NCI-H446 treated with DMSO at 0.1 percent for 48 hours (cell line): ENCODE data around the gene TMC8.
"Not testable (repeated sequence)": the region's sequence is repeated elsewhere in the genome, so short reads cannot be mapped to it uniquely, and the experiment has no call there.

ENCODE experiments used
- DNase-seq: peaks from one replicate; lab custom pipeline; 2025; lab: John Stamatoyannopoulos, UW

The TMC8 gene

DNA sequence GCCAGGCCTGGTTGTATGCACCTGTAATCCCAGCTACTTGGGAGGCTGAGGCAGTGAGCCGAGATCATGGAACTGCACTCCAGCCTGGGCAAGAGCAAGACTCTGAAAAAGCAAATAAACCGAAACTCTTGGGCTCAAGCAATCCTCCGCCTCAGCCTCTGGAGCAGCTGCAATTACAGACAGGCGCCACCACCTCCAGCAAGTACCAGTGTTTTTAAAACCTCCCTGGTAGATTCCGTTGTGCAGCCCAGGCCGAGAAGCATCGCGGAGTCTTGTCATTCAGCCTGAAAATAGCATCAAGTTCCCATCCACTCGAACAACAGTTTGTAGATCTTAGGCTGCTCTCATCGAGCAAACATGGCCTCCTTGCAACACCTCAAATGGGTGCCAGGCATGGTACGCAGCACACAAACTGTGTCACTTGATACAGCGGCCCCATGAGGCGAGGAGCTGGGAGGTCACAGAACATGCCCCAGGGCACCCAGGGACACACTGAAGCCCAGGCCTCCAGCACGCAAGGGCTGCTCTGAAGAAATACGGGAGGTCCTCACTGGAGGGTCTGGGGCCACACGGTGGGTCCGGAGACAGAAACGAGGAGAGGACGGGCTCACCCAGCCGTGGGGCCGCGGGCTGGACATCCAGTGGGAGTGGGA lies 20.1 kb upstream of the TMC8 start:
- no peak for DNase-seq

DNA sequence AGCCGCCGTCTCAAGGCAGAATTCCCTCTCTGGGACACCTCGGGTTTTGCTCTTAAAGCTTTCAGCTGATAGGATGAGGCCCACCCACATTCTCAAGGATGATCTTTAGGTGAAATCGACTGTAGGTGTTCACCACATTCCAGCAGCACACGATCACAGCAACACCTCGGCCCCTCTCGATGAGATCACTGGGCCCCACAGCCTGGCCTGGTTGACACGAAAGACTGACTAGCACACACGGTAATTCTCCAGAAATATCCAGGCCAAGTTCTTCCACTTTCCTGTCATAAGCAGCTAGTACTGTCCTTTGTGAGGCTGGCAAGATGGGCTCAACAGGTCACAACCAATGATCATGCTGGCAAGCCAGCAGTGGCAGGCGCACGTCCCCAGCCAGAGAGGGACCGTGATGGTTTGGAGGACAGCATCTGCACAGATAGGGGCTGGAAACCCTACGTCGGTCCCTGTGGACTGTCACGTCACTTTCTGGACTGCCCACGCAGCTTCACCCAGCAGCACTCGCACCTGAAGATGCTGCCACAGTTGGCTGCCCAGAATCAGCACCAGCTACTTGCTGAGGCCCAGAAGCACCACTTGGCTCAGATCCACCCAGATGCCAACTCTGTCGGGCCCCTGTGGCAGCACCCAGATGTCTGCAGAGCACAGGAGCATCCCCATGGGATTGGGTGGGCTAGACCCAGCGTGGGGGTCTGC lies 19.4 kb upstream of the TMC8 start:
- no peak for DNase-seq

DNA sequence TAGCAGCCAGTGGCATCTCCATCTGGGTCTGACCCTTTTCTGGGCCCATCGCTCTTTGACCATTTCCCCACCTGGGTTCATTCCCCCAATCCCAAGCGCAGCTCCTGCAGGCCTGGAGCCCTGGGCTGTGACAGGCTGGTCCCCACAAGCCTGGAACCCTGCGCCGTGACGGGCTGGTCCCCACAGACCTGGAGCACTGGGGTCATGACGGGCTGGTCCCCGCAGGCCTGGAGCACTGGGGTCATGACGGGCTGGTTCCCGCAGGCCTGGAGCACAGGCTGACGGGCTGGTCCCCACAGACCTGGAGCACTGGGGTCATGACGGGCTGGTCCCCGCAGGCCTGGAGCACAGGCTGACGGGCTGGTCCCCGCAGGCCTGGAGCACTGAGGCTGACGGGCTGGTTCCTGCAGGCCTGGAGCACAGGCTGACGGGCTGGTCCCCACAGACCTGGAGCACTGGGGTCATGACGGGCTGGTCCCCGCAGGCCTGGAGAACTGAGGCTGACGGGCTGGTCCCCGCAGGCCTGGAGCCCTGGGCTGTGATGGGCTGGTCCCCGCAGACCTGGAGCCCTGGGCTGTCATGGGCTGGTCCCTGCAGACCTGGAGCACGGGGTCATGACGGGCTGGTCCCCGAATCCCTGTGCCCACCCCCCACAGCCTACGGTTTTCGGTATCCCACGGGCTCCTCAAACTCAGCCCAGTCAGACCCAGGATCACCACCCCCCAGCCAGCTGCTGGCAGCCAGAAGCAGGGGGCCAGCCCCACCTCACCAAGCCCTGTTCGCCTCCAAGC lies 18.6 kb upstream of the TMC8 start:
- DNase-seq = no peak

DNA sequence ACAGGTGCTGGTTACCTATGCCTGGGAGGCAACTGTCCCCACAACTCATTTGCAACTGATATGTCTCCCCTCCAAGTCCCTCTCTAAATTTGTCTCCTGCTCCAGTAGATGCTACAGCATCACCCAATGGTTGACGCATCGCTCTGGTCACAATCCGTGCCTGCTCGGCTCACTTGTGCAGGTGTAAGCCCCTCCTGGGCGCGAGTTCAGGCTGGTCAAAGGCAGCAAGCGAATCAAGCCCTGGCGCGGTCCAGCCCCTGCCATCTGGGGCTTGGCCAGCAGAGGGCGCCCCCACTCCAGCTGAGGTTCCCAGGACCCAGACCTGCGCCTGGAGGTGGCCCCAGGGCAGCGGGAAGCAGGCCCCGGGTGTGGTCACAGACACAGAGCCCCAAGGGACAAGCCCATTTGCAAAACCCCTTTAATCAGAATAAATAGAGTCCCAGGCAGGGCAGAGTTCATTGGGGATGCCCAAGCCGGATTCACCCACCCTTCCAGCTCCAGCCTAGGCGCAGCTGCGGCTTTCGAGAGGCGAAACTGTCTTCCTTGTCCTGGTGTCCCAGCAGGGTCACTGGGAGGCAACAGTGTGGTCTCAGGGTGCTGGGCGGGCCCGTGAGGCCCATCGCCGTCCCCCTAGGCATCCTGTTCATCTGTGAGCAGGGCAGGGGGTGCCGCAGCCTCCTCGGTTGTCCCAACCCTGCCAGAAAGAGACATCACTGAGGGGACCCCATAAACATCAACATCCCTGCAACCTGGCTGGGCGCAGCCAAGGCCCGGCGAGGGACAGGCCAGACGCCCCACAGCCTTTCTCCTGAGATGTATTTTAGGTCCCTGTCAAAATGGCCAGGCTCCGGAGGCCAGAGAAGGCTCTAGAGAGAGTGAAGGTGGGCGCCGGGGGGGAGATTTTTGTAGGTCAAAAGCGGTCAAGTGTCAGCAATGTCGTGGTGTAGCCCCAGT lies 17.8 kb upstream of the TMC8 start:
- DNase-seq = peak; percentile 5

DNA sequence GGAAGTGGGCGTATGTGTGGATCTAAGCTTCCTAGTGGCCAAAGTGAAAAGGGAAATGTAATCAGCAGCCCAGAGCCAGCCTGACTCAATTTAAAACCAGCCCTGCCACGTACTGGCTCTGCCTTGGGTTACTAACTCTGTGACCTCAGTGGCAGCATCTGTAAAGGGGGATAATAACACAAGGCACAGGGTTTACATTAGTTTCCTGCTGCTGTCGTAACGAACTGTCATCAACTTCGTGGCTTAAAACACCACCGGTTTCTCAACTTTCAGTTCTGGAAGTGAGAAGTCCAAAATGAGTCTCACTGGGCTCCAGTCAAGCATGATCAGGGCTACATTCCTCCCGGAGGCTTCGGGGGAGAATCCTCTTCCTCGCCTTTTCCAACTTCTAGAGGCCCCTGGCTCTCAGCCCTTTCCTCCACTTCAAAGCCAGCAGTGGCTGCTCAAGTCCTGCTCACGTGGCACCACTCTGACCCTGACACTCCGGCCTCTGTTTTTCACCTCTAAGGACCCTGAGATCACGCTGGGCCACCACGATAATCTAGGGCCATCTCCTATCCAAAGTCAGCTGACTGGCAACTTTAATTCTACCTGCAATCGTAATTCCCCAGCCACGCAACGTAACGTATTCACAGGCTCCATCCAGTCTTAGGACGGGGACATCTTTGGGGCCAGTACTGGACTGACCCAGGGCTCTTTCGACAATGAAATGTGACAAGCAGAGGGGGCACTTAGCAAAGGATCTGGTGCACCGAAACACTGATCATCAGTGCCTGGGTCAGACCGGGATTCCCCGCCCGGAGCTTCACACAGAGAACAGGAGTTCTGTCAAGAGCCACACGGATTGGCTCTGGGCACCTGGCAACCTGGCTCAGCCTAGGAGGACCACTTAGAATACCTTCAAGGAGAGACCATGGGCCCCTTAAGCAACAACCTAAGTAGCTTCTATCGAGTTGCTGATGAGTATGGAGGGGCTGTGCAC lies 16.5 kb upstream of the TMC8 start:
- DNase-seq = no peak

DNA sequence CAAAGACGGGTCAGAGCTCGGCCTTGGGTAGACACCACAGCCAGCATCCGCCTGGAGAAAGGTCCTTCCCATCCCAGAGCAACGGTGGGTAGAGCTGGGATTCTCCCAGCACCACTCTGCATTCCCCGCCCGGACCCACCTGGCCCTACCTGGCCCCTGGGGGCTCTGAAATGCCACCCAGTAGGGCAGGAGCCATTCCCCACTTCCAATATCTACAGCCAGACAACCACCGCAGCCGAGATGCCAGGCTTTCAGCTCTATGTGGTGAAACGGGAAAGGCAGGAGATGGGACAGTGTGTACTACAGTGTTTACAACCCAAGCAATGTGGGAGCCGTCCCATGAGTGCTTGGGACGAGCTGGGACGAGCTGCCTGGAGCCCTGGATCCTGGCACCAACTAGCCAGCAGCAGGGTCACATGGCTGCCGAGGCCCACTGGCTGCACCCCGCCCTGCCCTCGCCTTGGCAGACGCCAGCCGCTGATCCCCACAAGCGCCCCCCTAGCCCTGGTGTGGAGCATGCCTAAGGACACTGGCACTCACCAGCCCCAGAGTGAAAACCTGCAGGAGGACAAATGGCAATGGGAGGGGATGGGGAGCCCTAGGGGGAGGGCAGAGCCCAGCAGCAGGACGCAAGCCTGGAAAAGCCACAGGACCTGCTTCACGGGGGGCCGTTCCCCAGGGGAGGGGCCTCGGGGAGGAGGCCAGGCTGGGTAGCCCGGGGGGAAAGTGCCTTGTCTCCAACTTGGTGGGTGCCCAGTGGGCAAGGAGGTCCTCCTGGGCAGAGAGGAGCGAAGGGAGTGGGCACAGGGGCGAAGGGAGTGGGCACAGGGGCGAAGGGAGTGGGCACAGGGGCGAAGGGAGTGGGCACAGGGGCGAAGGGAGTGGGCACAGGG lies 15.5 kb upstream of the TMC8 start:
- DNase-seq = no peak

DNA sequence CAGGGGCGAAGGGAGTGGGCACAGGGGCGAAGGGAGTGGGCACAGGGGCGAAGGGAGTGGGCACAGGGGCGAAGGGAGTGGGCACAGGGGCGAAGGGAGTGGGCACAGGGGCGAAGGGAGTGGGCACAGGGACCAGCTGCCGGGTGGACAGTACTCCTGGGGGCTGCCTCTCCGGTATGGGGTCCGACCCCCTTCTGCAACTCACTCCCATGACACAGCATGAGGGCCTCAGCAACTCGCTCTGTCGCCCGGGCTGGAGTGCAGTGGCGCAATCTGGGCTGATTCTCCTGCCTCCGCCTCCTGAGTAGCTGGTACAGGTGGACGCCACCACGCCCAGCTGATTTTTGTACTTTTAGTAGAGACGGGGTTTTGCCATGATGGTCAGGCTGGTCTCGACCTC lies 14.8 kb upstream of the TMC8 start:
- DNase-seq = not testable (repeated sequence)

DNA sequence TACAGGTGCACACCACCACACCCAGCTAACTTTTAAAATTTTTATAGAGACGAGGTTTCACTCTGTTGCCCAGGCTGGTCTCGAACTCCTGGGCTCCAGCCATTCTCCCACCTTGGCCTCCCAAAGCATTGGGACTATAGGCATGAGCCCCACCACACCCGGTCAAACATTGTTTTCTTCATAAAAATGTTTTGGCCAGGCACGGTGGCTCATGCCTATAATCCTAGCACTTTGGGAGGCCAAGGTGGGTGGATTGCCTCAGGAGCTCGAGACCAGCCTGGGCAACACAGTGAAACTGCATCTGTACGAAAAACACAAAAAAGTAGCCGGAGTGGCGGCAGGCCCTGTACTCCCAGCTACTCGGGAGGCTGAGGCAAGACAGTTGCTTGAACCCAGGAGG lies 14.2 kb upstream of the TMC8 start:
- DNase-seq = no peak

DNA sequence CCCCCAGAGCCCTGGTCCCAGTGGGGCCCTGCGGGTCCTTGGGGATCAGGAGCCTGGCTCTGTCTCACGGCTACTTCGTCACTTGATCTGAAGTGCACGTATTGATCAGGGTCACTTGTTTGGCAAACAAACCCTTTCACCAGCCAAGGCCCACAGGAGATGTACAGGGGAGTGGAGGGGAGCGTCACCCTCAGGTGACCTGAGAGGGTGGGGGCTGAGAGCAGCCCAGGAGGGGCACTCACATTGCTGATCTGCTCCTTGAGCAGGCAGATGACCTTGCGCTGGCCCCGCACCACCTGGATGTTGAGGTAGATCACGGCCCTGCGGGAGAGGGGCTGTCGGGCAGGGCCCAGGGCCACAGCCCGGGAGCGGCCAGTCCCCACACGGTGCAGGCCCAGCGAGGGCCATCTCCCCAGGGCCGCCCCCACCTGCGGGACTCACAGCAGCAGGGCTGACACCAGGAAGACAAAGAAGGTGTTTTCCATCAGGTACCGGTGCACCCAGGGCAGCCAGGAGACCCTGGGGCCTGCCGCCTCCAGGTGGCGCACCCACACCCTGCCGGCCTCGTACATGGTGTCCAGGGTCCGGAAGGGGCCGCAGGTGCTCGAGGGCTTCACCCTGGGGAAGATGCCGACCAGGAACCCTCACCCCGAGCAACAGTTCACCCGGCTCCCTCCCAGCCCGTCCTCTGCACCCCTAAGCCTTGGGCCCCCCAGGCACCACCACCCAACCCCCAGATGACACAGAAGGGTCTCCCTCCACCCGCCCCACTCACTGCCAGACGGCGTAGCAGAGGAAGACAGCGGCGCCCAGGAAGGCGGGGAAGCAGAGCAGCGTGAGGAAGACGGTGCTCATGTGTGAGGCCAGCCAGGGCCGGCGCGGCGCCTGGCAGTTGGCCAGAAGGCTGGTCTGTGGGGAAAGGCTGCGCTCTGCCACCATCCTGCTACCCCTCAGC lies 13.3 kb upstream of the TMC8 start:
- peak; percentile 22 for DNase-seq

DNA sequence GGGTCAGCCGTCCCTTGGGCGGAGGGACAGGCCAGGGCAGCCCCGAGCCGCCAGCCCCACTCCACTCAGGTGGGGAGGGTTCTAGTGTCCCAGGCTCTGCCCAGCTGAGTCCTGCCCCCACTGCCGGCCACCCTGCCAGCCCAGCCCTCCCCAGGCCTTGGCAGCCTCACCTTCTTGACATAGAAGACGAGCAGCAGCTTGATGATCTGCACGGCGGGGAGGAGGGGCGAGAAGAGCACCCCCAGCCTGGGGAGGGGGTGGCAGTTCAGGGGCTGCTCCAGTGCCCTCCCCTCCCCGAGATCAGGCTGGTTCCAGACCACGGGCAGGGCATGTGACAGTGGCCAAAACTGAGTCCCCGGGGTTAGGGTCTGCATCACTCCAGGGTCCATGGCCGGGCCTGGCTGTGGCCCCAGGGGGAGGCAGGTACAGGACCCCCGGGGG lies 11.8 kb upstream of the TMC8 start:
- no peak for DNase-seq

DNA sequence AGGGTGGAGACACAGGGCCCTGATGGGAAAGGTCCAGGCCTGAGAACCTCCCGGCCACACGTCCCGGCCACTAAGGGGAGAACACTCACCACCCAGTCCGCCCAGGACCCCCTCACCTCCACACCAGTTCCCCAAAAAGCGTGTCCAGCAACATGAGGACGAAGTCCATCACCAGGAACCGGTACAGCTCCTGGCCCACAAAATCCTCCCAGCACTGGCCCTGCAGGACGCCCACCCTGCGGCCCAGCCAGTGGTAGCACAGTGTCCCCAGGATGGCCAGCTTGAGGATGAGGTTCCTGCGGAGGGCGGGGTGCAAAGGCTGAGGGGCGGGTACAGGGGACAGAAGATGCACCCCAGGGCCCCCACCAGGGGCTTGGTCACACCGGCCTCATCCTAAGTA lies 10.0 kb upstream of the TMC8 start:
- DNase-seq = no peak

DNA sequence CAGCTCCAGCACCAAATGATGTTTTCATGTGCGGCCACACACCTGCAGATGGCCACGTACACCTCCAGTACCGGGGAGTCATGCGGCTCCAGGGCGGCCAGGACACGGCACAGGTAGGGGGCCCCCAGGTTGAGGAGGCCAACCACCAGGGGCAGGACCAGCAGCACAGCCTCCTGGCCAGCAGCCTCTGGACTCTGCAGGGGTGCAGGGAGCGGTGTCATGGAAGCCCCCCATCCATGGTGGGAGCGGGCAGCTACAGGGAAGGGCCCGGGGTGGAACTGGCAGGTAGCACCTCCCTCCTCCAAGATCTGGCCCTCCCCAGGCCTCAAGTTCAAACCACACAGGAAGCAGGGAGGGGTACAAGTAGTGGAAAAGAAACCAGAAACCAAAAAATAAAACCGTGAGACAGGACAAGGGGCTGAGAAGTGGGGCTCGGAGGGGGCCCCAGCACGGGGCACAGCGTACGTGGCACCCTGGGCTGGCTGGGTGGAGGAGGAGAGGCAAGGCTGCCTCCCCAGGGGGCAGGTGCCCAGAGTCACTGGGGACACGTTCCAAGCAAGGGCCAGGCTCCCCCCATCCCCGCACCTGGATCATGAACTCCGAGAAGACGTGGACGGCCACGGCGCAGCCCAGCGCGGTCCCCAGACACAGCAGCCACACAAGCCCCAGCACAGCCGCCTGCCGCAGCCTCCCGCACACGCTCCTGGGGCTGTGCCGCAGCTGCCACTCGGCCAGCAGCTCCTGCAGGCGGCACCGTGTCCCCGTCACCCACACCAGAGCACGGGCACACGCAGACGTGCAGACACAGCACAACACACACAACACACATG lies 9.4 kb upstream of the TMC8 start:
- no peak for DNase-seq

DNA sequence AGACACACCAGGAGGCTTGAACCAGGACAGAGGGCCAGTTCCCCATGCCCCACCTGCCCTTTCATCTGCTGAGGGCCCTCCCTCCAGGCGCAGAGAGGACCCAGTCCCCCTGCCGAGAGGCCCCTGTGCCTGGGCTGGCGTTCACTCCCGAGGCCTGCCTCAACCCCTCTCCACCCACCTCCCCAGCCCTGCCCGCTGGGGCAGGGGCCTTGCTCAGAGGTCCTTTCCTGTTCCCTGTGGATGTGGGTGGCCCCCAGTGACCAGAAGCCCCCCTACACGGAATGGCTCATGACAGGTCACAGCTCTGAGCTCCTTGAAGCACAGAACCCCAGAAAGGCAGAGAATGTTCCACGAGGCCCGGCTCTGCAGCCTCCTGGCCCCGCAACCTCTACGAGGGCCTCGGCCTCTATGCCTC lies 8.8 kb upstream of the TMC8 start:
- DNase-seq = no peak

DNA sequence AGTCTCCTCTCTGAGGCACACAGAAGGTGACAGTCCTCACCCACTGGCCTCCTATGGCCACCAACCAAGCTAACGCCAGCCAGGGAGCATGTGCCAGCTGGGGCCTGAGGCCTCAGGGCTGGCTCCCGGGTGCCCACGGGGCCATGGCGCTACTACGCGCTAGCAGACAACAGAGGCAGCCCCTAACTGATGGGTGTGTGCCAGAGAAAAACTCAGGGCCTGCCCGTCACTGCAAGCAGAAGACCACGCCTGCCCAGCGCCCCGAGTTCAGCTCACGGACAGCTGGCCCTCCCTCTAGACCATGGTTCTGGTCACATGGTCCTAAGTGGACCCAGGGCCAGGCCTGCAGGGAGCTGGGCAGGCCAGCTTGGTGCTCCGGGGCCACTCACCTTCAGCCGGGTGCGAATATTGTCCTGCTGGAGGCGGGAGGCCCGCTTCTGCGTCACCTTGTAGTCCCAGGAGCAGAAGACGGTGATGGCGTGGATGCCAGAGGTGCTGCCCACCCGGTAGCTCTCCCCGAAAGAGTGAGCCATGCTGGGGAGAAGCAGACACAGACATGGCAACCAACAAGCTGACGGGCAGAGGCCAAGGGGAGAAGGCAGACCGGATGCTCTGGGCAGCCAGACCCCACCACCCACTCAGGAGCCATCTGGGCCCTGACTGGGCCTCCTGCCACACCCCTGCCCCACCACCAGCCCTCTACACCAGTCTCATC lies 8.2 kb upstream of the TMC8 start:
- DNase-seq = no peak

DNA sequence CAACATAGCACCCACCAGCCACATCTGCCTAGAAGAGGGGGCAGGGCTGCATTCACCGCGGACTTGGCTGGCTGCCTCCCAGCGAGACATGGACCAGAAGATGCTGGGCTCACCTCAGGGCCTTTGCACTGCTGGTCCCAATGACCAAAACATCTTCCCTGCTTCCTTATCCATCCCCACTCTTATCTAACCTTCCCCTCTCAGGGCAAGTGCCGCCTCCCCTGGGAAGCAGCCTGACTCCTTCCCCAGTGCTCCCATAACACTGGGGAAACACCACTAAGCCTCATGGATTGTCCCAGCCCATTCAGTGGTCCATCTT lies 7.7 kb upstream of the TMC8 start:
- DNase-seq = no peak

DNA sequence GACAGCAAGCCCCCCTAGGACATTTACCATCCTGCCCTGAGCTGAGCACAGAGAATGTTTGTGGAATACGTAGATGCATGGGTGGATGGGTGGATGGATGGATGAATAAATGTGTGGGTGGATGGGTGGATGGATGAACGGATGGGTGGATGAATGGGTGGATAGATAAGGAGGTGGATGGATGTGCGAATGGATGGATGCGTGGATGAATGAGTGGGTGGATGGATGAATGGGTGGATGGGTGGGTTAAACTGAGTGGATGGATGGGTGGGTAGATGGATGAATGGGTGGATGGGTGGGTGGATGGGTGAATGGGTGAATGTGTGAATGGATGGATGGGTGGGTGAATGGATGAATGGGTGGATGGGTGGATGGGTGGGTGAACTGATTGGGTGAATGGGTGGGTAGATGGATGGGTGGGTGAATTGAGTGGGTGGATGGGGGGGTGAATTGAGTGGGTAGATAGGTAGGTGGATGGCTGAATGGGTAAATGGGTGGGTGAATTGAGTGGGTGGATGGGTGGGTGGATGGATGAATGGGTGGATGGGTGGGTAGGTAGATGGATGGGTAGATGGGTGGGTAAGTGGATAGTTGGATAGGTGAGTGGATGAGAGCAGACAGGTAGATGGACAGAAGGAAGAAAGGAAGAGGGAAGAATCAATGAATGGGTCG lies 7.2 kb upstream of the TMC8 start:
- no peak for DNase-seq
